Measurements from ENCODE around the gene NAT8L.

NAT8L gene

GRCh38 chr4:2068566-2068965 is 9.4 kb downstream of the NAT8L start:
- Histone ChIP-seq H3K4me3 (replicated peaks; ENCODE audit: low read depth, low read length) (no peak overlapping the region), H3K27me3 (replicated peaks; ENCODE audit: control insufficient read depth, insufficient read depth, low read length) (no peaks in the 10 kb centered on the region; the same call in 1 of the 2 replicates), H3K36me3 (ENCODE audit: control insufficient read depth, insufficient read depth, low read length) (no peaks in the 10 kb centered on the region)
- no peak for TF ChIP-seq CTCF (IDR thresholded peaks at IDR 0.05; ENCODE audit: insufficient read depth, low read length, poor library complexity, severe bottlenecking)
- DNase-seq (ENCODE audit: extremely low read depth, insufficient read length), result no peak

GRCh38 chr4:2069161-2069971 is 10.2 kb downstream of the NAT8L start:
- Histone ChIP-seq H3K4me3 (replicated peaks; ENCODE audit: low read depth, low read length) (no peak overlapping the region), H3K36me3 (ENCODE audit: control insufficient read depth, insufficient read depth, low read length) (no peaks in the 10 kb centered on the region), H3K27me3 (replicated peaks; ENCODE audit: control insufficient read depth, insufficient read depth, low read length) (no peaks in the 10 kb centered on the region; the same call in 1 of the 2 replicates)
- no peak for TF ChIP-seq CTCF (IDR thresholded peaks at IDR 0.05; ENCODE audit: insufficient read depth, low read length, poor library complexity, severe bottlenecking)
- DNase-seq (ENCODE audit: extremely low read depth, insufficient read length), result no peak

GRCh38 chr4:2069986-2070385 is 10.9 kb downstream of the NAT8L start:
- DNase-seq (ENCODE audit: extremely low read depth, insufficient read length), result no peak
- Histone ChIP-seq H3K36me3 (ENCODE audit: control insufficient read depth, insufficient read depth, low read length) (no peaks in the 10 kb centered on the region), H3K27me3 (replicated peaks; ENCODE audit: control insufficient read depth, insufficient read depth, low read length) (no peaks in the 10 kb centered on the region; the same call in 1 of the 2 replicates), H3K4me3 (replicated peaks; ENCODE audit: low read depth, low read length) (no peak overlapping the region)
- no peak for TF ChIP-seq CTCF (IDR thresholded peaks at IDR 0.05; ENCODE audit: insufficient read depth, low read length, poor library complexity, severe bottlenecking)

GRCh38 chr4:2070421-2071251 is 11.5 kb downstream of the NAT8L start:
- H3K4me3 ChIP-seq (replicated peaks; ENCODE audit: low read depth, low read length), result no peak overlapping the region
- TF ChIP-seq CTCF (IDR thresholded peaks at IDR 0.05; ENCODE audit: insufficient read depth, low read length, poor library complexity, severe bottlenecking), result no peak
- no peaks in the 10 kb centered on the region for H3K36me3 ChIP-seq (ENCODE audit: control insufficient read depth, insufficient read depth, low read length)
- no peak for DNase-seq (ENCODE audit: extremely low read depth, insufficient read length)
- H3K27me3 ChIP-seq (replicated peaks; ENCODE audit: control insufficient read depth, insufficient read depth, low read length), result no peaks in the 10 kb centered on the region; the same call in 1 of the 2 replicates

GRCh38 chr4:2071252-2071911 is 12.3 kb downstream of the NAT8L start:
- H3K36me3 ChIP-seq (ENCODE audit: control insufficient read depth, insufficient read depth, low read length), result no peaks in the 10 kb centered on the region
- DNase-seq (ENCODE audit: extremely low read depth, insufficient read length), result no peak
- TF ChIP-seq CTCF (IDR thresholded peaks at IDR 0.05; ENCODE audit: insufficient read depth, low read length, poor library complexity, severe bottlenecking), result no peak
- no peak overlapping the region for H3K4me3 ChIP-seq (replicated peaks; ENCODE audit: low read depth, low read length)
- H3K27me3 ChIP-seq (replicated peaks; ENCODE audit: control insufficient read depth, insufficient read depth, low read length), result no peaks in the 10 kb centered on the region; the same call in 1 of the 2 replicates

Data from GM06990 (cell line).